GM12878 (cell line): ENCODE data around the gene DTX3. TPM values are rescaled to one million over a fixed set of nuclear protein-coding genes. Genes with fewer than 3 reads are reported as not detected.
A peak's percentile ranks its signal among the peaks of the same experiment; 100 is the strongest.

Source experiments
- ATAC-seq: fragments of 200-7000 bp; cut with Tn5 transposase; 3 replicates; pipeline ENCODE4 v1.9.1; 2020; ENCODE audit warnings: mild to moderate bottlenecking, moderate library complexity
- BruUV-seq: library from RNA; stranded (reverse); fragments of 400-500 nt; replicated peaks from 2 replicates; lab custom pipeline; 2021; lab: Mats Ljungman, UMichigan
- CTCF ChIA-PET: fragments of 300-600 bp; sonication (Branson Sonifier 250); formaldehyde crosslinking; extraction: SDS; loops from one replicate; lab custom pipeline; 2021; ENCODE audit warnings: inconsistent platforms; lab: Yijun Ruan, JAX
- POLR2A ChIA-PET: fragments of 350-600 bp; formaldehyde crosslinking; extraction: SDS; loops from one replicate; lab custom pipeline; 2021; ENCODE audit warnings: inconsistent platforms; lab: Charles Lee
- RAD21 ChIA-PET: fragments of 300-600 bp; sonication (Branson Sonifier 250); formaldehyde crosslinking; loops from one replicate; lab custom pipeline; 2023; ENCODE audit warnings: antibody characterized with exemption; ENCODE audit not compliant: unreplicated experiment; lab: Charles Lee
- SMC1A ChIA-PET: fragments of 300-600 bp; sonication (Branson Sonifier 250); formaldehyde crosslinking; loops from one replicate; lab custom pipeline; 2023; ENCODE audit not compliant: unreplicated experiment, uncharacterized antibody; lab: Charles Lee
- DNase-seq: peaks from one replicate; pipeline ENCODE4 v3.0.0-alpha.2; 2011; ENCODE audit warnings: low read depth, low spot score
- FAIRE-seq: peaks from 3 replicates; lab custom pipeline; 2011; peaks lifted over from hg19 to GRCh38; lab: Jason Lieb, UNC
- H2AFZ ChIP-seq: 2 replicates; pipeline ENCODE4 v1.6.0; 2011; ENCODE audit warnings: low read depth, low read length, control low read depth; ENCODE audit not compliant: control insufficient read depth
- H3K27ac ChIP-seq: 2 replicates; pipeline ENCODE4 v1.5.1; 2011; ENCODE audit warnings: control low read depth; ENCODE audit not compliant: control insufficient read depth, insufficient read depth
- H3K27me3 ChIP-seq, 2 experiments: replicated peaks in 1 of 2; 2 replicates each; pipeline versions ENCODE4 v1.6.0 to v1.6.1; 2011; ENCODE audit warnings: low read length in 1 of 2; ENCODE audit not compliant: control insufficient read depth in 2 of 2, insufficient read depth in 2 of 2
- H3K36me3 ChIP-seq, 2 experiments: 2 replicates each; pipeline ENCODE4 v1.5.1; 2011; ENCODE audit warnings: low read length in 1 of 2; ENCODE audit not compliant: control insufficient read depth in 2 of 2, insufficient read depth in 2 of 2
- H3K4me1 ChIP-seq: 2 replicates; pipeline ENCODE4 v1.6.1; 2011; ENCODE audit warnings: mild to moderate bottlenecking, low read length, moderate library complexity, mixed read lengths; ENCODE audit not compliant: control insufficient read depth, insufficient read depth
- H3K4me2 ChIP-seq: 2 replicates; pipeline ENCODE4 v1.6.0; 2011; ENCODE audit warnings: control low read depth; ENCODE audit not compliant: control insufficient read depth, insufficient read depth
- H3K4me3 ChIP-seq: fragments of 200-600 bp; sonication (generic); 2 replicates; pipeline ENCODE4 v1.5.1; 2016
- H3K79me2 ChIP-seq: 2 replicates; pipeline ENCODE4 v1.6.0; 2011; ENCODE audit warnings: low read length; ENCODE audit not compliant: control insufficient read depth, insufficient read depth
- H3K9ac ChIP-seq: 2 replicates; pipeline ENCODE4 v1.8.0; 2011; ENCODE audit warnings: low read length, control low read depth, mixed read lengths; ENCODE audit not compliant: control insufficient read depth, insufficient read depth
- H3K9me3 ChIP-seq: replicated peaks from 3 replicates; pipeline ENCODE4 v1.5.1; 2011; ENCODE audit warnings: mild to moderate bottlenecking, low read length; ENCODE audit not compliant: control insufficient read depth, insufficient read depth
- H4K20me1 ChIP-seq: 2 replicates; pipeline ENCODE4 v1.6.0; 2011; ENCODE audit not compliant: control insufficient read depth, insufficient read depth
- BACH1 ChIP-seq: fragments of 450-650 bp; IDR thresholded peaks from 2 replicates; pipeline ENCODE4 v1.6.1; 2017; ENCODE audit warnings: mild to moderate bottlenecking, borderline replicate concordance
- BMI1 ChIP-seq: fragments of 450-650 bp; IDR thresholded peaks from 2 replicates; pipeline ENCODE4 v1.6.1; 2016; ENCODE audit warnings: mild to moderate bottlenecking, moderate library complexity, borderline replicate concordance
- HDAC6 ChIP-seq: fragments of 200-600 bp; sonication (generic); IDR thresholded peaks from one replicate; pipeline ENCODE4 v1.8.0; 2017; ENCODE audit warnings: antibody characterized with exemption; ENCODE audit not compliant: unreplicated experiment
- HSF1 ChIP-seq: fragments of 150-350 bp; IDR thresholded peaks from 2 replicates; pipeline ENCODE4 v1.6.1; 2014; ENCODE audit warnings: mild to moderate bottlenecking, low read depth, low read length
- MYB ChIP-seq: fragments of 150-350 bp; IDR thresholded peaks from 2 replicates; pipeline ENCODE4 v1.6.1; 2014; ENCODE audit warnings: mild to moderate bottlenecking, low read depth, low read length, borderline replicate concordance
- RAD21 ChIP-seq: IDR thresholded peaks from 2 replicates; pipeline ENCODE4 v1.6.1; 2011; ENCODE audit warnings: mild to moderate bottlenecking, low read depth, low read length, moderate library complexity; ENCODE audit not compliant: insufficient read depth
- RFX5 ChIP-seq: IDR thresholded peaks from 2 replicates; pipeline ENCODE4 v1.6.1; 2011; ENCODE audit warnings: low read depth, low read length, improper control_type of control experiment
- ZBED1 ChIP-seq: IDR thresholded peaks from 2 replicates; pipeline ENCODE4 v1.6.1; 2016; ENCODE audit warnings: borderline replicate concordance
- ZNF274 ChIP-seq: IDR thresholded peaks from one replicate; pipeline ENCODE4 v1.8.0; 2011; ENCODE audit not compliant: insufficient read length, insufficient read depth
- WGBS: methylation state at CpG from one replicate; pipeline ENCODE4 v1.1.6; 2016; ENCODE audit warnings: low lambda C conversion rate; ENCODE audit not compliant: insufficient replicate concordance, insufficient coverage; ENCODE audit errors: missing lambda C conversion rate; 5-methylcytosine and 5-hydroxymethylcytosine counted together
- in situ Hi-C: fragments of 300-500 bp; cut with MboI; formaldehyde crosslinking; loops from 9 replicates; pipeline ENCODE4 v1.14.3; 2018; ENCODE audit warnings: mixed read lengths
- intact Hi-C: fragments of 100-400 bp; cut with micrococcal nuclease; formaldehyde crosslinking; loops from one replicate; pipeline ENCODE4 v1.14.2; 2022; ENCODE audit not compliant: unreplicated experiment
- polyA plus RNA-seq, 11 experiments: library from polyadenylated mRNA; depleted of rRNA in 4 of 11; unstranded in 6 of 11; stranded (reverse) in 5 of 11; fragments of >200 nt; fragmentation: Nextera tagmentation in 4 of 11; fragmentation: Illumina TruSeq in 1 of 11; extraction: Ambion mirVana in 4 of 11; extraction: Trizol in 1 of 11; gene quantifications; 1 replicate in 1 of 11; 2 replicates in 10 of 11; pipeline versions ENCODE4 v1.2.1 to v1.2.3, GENCODE V29; 2011 to 2016; ENCODE audit warnings: inconsistent platforms in 2 of 11, missing spikeins in 2 of 11, low read depth in 1 of 11
- total RNA-seq, 4 experiments: library from RNA; depleted of rRNA in 3 of 4; stranded (reverse); fragments of >200 nt in 3 of 4; fragmentation: Illumina TruSeq in 1 of 4; extraction: Trizol in 1 of 4; gene quantifications; 2 replicates each; pipeline versions ENCODE4 v1.2.1 to v1.2.3, GENCODE V29; 2013 to 2021

DTX3 gene
- total and polyA plus RNA-seq, 10 of the 15 experiments (the other 5 are each of a cell fraction or from before 2014, with no cell fraction given): 1.1 to 13.6 (median 5.6) TPM

GRCh38 chr12:57613427-57614109, 8.9 kb downstream of the DTX3 start:
- H3K4me3 ChIP-seq: no peak overlapping the region
- in situ Hi-C loops: no loop called here
- H3K27me3 ChIP-seq: no peaks in the 10 kb centered on the region; a peak in 1 of 4 replicates
- BruUV-seq: no TSS peak
- no peaks in the 10 kb centered on the region for H4K20me1 ChIP-seq
- no peak overlapping the region for H3K9ac ChIP-seq
- peaks cover 10% of the 10 kb centered on the region for H3K4me1 ChIP-seq
- no peaks in the 10 kb centered on the region; a peak in 1 of 4 replicates for H3K36me3 ChIP-seq
- no peak for ATAC-seq
- 52% methylated on average over 10 of the region's 10 CpGs for WGBS
- FAIRE-seq: no peak
- DNase-seq: no peak
- ChIA-PET RAD21 (interaction anchor here (0.6 to 2.3 kb wide), 12 partner anchors 7 to 184 kb away, joined by 3 to 16 read pairs (median 3); partner anchors contain the start of genes GLI1 and PIP4K2C), CTCF (interaction anchor here (0.9 to 5.1 kb wide), 15 partner anchors 8 to 399 kb away, joined by 3 to 49 read pairs (median 4); partner anchors contain the start of gene GLI1), SMC1A (interaction anchor here (1.1 to 1.6 kb wide), 7 partner anchors 8 to 155 kb away, joined by 3 to 15 read pairs (median 5); partner anchors contain the start of gene PIP4K2C), POLR2A (interaction anchor here (0.6 to 2.9 kb wide), 9 partner anchors 9 to 159 kb away, joined by 3 to 13 read pairs (median 4); partner anchors contain the start of genes DTX3 and EEF1AKMT3)
- intact Hi-C loops: no loop called here
- no peaks in the 10 kb centered on the region for H3K79me2 ChIP-seq
- H2AFZ ChIP-seq: no peak overlapping the region; the same call in 1 of the 2 replicates
- no peak overlapping the region for H3K27ac ChIP-seq
- TF ChIP-seq BACH1 (no peak), ZBED1 (no peak), BMI1 (no peak), ZNF274 (no peak), RAD21 (no peak), MYB (no peak), HDAC6 (no peak), HSF1 (no peak), RFX5 (no peak)
- H3K9me3 ChIP-seq: no peaks in the 10 kb centered on the region
- peak overlapping the region; percentile 46; the same call in 1 of the 2 replicates for H3K4me2 ChIP-seq
